Epithelial cell of proximal tubule (primary cell): ENCODE measurements around the gene MUC21. TPM values are rescaled to one million over a fixed set of nuclear protein-coding genes. Genes with fewer than 3 reads are reported as not detected.

Experiments
- DNase-seq: peaks from one replicate; pipeline ENCODE4 v3.0.0-alpha.2; 2011; ENCODE audit warnings: low read depth
- H3K4me3 ChIP-seq: 2 replicates; pipeline ENCODE4 v1.5.1; 2011; ENCODE audit warnings: low read depth, mild to moderate bottlenecking, low read length
- CTCF ChIP-seq: conservative IDR thresholded peaks from 2 replicates; pipeline ENCODE4 v1.5.1; 2012; ENCODE audit warnings: low read depth, mild to moderate bottlenecking, low read length
- total RNA-seq: library from RNA; depleted of rRNA; stranded (reverse); fragments of >200 nt; gene quantifications from 2 replicates; pipeline ENCODE4 v1.2.3, GENCODE V29; 2015

Gene MUC21
- total RNA-seq, 1 donor from 2014 or later: not detected

GRCh38 chr6:31033075-31033474 is 49.6 kb downstream of the MUC21 start:
- no peak for TF ChIP-seq CTCF
- no peak for DNase-seq
- H3K4me3 ChIP-seq: no peak overlapping the region

- no peak for DNase-seq
- no peak for TF ChIP-seq CTCF
- no peak overlapping the region for H3K4me3 ChIP-seq
Measured at GRCh38 chr6:31035862-31036497, 52.5 kb downstream of the MUC21 start.

GRCh38 chr6:31037169-31037568 is 53.7 kb downstream of the MUC21 start:
- H3K4me3 ChIP-seq: no peak overlapping the region
- DNase-seq: no peak
- no peak for TF ChIP-seq CTCF

- no peak overlapping the region for H3K4me3 ChIP-seq
- DNase-seq: peak; percentile 85
- TF ChIP-seq CTCF: no peak
Measured at GRCh38 chr6:31037682-31038081, 54.2 kb downstream of the MUC21 start.

- no peak for DNase-seq
- no peak overlapping the region for H3K4me3 ChIP-seq
- TF ChIP-seq CTCF: no peak
Measured at GRCh38 chr6:31038559-31038958, 55.0 kb downstream of the MUC21 start.

Other genes with a start within 250 kb of the MUC21 start
- 91.7 and 100 TPM in 2 replicates for gene FLOT1, start 241.0 kb upstream of the MUC21 start, total RNA-seq
- gene IER3, start 239.2 kb upstream of the MUC21 start, total RNA-seq: 336 and 354 TPM in 2 replicates
- 72.0 and 128 TPM in 2 replicates for gene DDR1, start 99.2 kb upstream of the MUC21 start, total RNA-seq
- 15.0 and 19.1 TPM in 2 replicates for gene GTF2H4, start 75.5 kb upstream of the MUC21 start, total RNA-seq
- gene VARS2, start 69.5 kb upstream of the MUC21 start, total RNA-seq: 28.1 and 48.5 TPM in 2 replicates
- gene SFTA2, start 51.5 kb upstream of the MUC21 start, total RNA-seq: 8.2 and 8.7 TPM in 2 replicates
- gene MUCL3, start 42.7 kb upstream of the MUC21 start, total RNA-seq: under 0.01 and 0.07 TPM in 2 replicates
- gene MUC22, start 26.8 kb downstream of the MUC21 start, total RNA-seq: 0.06 TPM in 1 of 2 replicates, not detected in the other
- 0.29 and 0.43 TPM in 2 replicates for gene C6orf15, start 128.9 kb downstream of the MUC21 start, total RNA-seq
- 1.1 and 2.8 TPM in 2 replicates for gene PSORS1C1, start 131.1 kb downstream of the MUC21 start, total RNA-seq
- not detected in 2 replicates for gene CDSN, start 136.7 kb downstream of the MUC21 start, total RNA-seq
- not detected in 2 replicates for gene PSORS1C2, start 155.3 kb downstream of the MUC21 start, total RNA-seq
- gene CCHCR1, start 174.1 kb downstream of the MUC21 start, total RNA-seq: 23.2 and 28.2 TPM in 2 replicates
- gene TCF19, start 174.9 kb downstream of the MUC21 start, total RNA-seq: 34.1 and 47.5 TPM in 2 replicates
- gene POU5F1, start 187.0 kb downstream of the MUC21 start, total RNA-seq: 2.1 and 5.1 TPM in 2 replicates